EH (cell line): ENCODE results near the gene HJURP.
A peak's percentile ranks its signal among the peaks of the same experiment; 100 is the strongest.
"Not testable (repeated sequence)": the region's sequence is repeated elsewhere in the genome, so short reads cannot be mapped to it uniquely, and the experiment has no call there.

ENCODE experiments used
- DNase-seq: peaks from one replicate; pipeline ENCODE4 v3.0.0-alpha.2; 2015; ENCODE audit warnings: low read depth

HJURP gene

DNA sequence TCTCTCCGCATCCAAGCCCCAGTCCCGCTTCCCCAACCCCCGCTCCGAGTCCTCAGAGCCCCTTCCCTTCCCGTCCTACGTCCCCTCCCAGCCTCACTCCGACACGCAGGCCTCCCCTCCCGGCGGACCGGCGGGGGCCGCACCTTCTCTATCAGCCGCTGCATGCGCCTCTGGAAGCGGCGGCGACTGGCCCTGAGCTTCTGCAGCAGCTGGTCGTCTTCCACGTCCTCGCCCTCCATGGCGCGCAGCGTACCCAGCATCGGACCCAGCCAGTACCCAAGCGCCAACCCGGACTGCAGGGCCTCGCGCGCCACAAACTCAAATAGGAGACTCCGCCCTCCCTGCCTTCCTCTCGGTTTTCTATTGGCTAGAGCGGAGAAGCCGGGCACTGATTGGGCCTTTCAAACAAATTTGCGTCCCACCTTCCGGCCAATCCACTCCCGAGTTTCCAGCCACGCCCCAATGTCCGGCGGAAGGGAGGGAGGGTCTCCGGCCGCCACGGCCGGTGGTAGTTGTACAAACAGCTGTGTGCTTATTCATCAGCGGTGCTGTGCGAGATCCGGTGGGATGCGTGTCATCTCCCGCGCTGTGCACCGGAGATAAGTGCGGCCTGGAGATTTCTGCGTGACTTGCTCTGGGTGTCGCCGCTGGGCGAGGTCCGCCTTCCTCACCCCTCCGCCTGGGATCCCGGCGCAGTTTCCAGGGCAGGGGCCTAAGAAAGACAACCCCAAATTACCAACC is at the start of gene HJURP:
Gene HJURP (minus strand): TSS at position 295 of the 741 bp plus-strand sequence. CDS start 35 bp downstream, at position 260.
- peak; percentile 97 for DNase-seq

- no peak for DNase-seq
These were observed 47.5 kb upstream of the HJURP start for GRCh38 chr2:233901884-233902283.

- DNase-seq: no peak
These were observed 47.0 kb upstream of the HJURP start for GRCh38 chr2:233901367-233901766.

- DNase-seq: not testable (repeated sequence)
These were observed 41.9 kb upstream of the HJURP start for GRCh38 chr2:233896253-233896652.

DNA sequence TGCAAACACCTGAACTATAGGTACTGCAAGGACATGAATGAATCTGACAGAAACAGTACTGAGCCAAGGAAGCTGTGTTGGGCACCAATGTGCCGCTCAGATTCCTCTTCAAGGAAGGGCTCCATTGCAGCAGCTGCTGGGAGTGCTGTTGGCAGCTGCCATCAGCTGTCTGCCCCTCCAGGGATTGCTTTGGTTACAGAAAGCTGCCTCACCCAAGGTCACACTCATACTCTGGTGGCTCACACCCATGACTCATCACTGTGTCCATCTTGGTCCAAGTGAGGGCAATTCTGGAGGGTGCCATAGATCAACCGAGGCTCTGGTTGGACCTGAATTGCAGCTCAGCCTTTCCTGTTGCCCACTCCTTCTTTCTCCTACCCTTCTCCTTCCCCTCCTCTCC is 38.5 kb upstream of the HJURP start:
- DNase-seq: peak; percentile 5

DNA sequence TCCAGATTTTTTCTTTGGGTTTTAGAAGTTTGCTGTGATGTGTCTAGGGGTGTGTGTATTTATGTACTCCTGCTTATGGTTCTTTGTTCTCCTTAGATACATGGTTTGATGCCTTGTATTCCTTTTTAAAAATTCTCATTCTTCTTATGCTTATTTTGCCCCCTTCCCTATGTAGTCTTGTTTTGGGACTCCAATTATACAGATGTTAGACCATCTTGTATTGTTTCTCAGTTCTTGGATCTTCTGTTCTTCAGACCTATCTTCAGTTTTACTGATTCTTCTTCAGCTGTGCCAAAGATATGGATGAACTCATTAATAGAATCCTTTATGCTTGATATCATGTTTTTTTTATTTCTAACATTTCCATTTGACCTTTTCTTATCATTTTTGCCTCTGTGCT is 28.0 kb upstream of the HJURP start:
- DNase-seq: no peak

- DNase-seq: not testable (repeated sequence)
These were observed 17.8 kb upstream of the HJURP start for GRCh38 chr2:233872125-233872524.

GRCh38 chr2:233871432-233871831 is 17.1 kb upstream of the HJURP start:
- DNase-seq: no peak

DNA sequence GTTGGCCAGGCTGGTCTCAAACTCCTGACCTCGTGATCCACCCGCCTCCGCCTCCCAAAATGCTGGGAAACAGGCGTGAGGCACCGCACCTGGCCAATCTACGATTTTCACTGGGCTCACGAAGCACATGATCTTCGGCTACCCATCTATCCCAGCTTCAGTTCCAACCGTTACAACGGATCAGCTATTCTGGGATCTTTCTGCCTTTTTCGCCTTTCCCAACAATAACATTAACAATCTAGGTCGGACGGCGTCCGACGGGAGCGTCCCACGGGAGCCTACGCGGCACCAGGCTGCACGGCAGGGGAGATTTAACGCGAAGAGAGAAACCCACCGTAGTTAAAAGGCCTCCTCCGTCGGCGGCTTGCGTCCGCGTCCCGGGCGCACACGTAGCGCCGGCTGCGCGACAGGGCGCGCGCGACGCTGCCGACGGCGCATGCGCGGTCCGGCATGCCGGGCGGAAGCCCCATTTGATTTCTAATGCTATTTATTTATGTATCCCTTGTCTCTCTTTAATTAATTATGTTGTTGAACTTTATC is 13.7 kb upstream of the HJURP start, which contains the start of gene MSL3B:
Gene MSL3B (minus strand): TSS at position 394 of the 540 bp plus-strand sequence.
- peak; percentile 57 for DNase-seq

DNA sequence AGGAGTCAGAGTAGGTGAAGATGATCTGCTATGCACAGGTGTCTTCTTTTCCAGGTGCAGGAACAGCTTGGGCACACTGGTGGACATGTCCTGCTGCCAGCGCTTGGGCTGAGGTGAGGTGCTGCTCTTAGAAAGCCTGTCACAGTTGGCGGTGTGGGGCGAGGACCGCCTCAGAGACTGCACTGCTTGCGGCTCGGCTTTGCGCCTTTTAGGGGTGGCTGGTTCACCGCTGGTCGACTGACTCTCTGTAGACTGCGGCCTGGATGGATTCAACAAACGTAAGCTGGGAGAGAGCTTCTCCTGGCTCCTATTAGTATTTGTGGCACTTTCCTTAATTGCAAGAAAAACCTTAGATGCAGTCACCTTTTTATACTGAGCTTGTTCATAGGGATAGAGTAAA is 12.1 kb upstream of the HJURP start:
- DNase-seq: no peak

DNA sequence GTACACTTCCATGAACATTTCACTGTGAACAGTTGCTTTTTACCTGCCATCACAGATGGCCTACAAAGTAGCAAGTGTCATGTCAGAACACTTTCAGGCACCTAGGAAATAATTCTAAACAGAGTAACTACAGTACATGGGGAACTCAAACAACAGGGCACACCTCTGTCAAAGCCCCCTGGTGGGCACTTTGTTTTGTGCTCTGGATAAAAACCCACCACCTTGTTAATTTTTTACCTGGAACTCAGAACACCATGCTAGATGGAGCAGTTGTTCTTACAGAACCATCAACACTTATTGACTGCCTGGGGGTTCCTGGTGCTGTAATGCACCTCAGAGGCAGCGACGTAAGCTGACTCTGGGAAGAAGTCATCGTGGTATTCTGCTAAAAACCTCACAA is 11.5 kb upstream of the HJURP start:
- no peak for DNase-seq

- no peak for DNase-seq
These were observed 8.0 kb upstream of the HJURP start for GRCh38 chr2:233862261-233862768.

GRCh38 chr2:233858331-233858730 is 4.0 kb upstream of the HJURP start:
- DNase-seq: no peak

DNA sequence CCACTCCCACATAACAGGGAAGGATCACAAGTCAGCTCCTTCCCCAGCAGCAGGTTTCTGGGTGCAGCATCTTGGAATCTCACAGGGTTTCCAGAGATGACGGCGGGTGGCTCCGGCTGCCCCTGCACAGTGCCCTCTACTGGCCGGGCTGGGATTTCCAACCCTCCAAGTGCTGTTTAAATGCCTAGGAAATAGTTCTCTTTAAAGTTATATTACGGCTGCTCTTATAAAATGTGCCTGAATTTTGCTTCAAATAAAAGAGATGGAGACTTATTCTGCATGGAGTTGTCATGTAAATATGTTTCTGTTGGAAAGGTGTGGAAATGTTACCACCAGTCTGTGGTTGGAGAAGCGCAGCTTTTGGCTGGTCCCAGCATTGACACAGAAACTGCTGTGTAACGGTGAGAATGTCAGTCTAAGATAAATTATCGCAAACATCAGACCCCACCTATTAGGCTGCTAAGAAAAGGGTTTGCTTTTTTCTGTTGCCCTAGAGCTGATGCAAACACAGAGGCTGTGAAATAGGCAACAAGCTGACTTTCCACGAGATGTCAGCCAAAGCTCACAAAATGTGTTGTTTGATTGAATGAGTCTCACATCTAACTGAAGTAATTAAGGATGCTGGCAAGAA is 3.3 kb upstream of the HJURP start:
- peak; percentile 37 for DNase-seq

- no peak for DNase-seq
These were observed 1.8 kb upstream of the HJURP start for GRCh38 chr2:233856184-233856583.

DNA sequence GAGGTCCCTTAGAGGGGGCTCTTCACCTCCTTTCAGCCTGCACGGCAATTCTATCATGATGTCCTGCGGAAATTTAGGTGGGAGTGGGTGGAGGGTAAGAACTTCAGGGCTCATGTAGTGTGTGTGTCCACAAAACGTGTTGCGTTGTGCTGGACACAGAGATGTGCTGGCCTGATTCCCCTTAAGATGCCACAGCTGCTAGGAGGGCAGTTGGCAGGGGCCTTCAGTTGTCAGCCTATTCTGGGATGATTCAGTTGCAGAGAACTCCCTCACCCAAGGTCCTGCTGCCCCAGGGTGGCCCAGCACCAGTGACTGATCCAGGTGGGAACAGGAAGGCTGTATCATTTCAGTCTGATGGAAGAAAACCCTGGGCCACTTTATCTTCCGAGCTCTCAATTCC is 1.0 kb upstream of the HJURP start:
- DNase-seq: no peak

DNA sequence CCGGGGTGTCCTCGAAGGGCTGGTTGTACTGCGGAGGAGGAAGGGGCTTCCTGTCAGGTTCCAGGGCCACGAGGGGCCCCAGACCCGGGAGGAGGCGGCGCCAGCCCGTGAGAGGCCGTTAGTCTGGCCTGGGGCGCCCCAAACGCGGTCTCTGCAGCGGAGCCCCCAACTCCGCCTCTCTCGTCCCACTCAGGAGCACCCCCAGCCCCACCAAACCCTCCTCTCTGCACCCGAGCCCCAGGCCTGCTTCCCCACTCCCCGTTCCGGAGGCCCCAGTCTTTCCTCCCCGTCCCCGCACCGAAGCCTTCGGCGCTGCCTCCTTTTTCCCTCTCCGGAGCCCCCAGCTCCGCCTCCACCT is 473 bp downstream of the HJURP start:
- DNase-seq: no peak

DNA sequence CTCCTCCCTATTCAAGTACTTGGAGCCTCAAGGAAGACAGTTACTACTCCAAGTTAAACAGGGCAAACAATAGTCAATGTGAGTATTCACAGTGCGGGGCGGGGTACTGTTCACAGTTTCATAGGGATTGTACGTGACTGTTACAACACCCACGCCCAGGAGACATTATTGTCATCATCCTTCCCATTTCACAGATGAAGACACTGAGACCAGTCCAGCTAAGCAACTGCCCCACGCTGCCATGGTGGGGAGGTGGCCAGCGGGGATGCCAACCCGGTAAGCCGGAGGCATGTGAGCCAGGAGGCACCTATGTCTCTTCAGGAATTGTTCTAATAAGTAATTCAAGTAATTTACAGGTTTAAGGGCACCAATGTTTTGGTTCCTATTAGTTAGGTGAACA is 982 bp downstream of the HJURP start:
- DNase-seq: no peak

- DNase-seq: peak; percentile 27
These were observed 2.3 kb downstream of the HJURP start for GRCh38 chr2:233852056-233852455.

DNA sequence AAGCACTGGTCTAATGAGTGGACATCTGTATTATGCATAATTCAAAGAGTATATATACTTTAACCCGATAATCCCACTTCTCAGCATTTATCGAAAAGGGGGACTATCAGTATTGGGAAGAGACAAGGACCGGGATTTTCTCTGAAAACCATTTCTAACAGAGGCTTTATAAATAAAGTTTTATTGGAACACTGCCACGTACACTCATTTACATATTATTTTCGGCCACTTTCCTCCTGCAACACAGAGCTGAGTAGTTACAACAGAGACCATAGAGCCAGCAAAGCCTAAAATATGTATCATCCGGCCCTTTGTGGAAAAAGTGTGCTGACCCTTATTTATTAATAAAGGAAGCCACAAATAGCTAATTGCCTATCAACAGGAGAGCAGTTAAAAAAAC is 3.2 kb downstream of the HJURP start:
- no peak for DNase-seq

- no peak for DNase-seq
These were observed 3.6 kb downstream of the HJURP start for GRCh38 chr2:233850745-233851144.

- DNase-seq: no peak
These were observed 4.6 kb downstream of the HJURP start for GRCh38 chr2:233849607-233850271.

DNA sequence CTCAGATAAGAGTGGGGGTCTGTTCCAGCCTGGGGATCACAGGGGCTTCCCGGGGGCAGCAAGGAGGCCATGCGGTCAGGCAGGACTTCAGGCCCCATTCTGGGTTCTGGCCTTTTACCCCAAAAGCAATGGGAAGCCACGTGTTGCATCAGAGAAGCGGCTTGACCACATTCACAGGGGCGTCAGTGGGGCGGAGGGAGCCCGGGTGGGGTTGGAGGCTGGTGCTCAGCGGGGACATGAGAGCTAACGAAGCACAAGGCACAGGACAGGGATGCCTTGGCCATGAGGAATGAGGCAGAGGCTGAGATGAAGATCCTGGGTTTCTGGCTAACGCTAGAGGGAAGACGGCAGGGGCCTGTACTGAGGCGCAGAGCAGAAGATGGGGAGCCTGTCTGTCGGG is 6.1 kb downstream of the HJURP start:
- no peak for DNase-seq
